Smooth muscle cell (in vitro differentiated cells): ENCODE data around the gene TNS1. TPM values are rescaled to one million over a fixed set of nuclear protein-coding genes. Genes with fewer than 3 reads are reported as not detected.

Experiments
- DNase-seq: peaks from one replicate; lab custom pipeline; 2025; ENCODE audit not compliant: unreplicated experiment; lab: John Stamatoyannopoulos, UW
- H2AFZ ChIP-seq: fragments of 200-600 bp; sonication (generic); 2 replicates; pipeline ENCODE4 v1.6.0; 2016; ENCODE audit warnings: antibody characterized with exemption, low read depth, mild to moderate bottlenecking
- H3F3A ChIP-seq: fragments of 200-600 bp; sonication (generic); 2 replicates; pipeline ENCODE4 v1.6.0; 2017; ENCODE audit warnings: antibody characterized with exemption, low read depth
- H3K27ac ChIP-seq: fragments of 200-600 bp; sonication (generic); 2 replicates; pipeline ENCODE4 v1.5.1; 2016; ENCODE audit warnings: low read depth, mild to moderate bottlenecking
- H3K27me3 ChIP-seq: fragments of 200-600 bp; sonication (generic); 2 replicates; pipeline ENCODE4 v1.6.1; 2016; ENCODE audit warnings: low read depth, mild to moderate bottlenecking
- H3K36me3 ChIP-seq: fragments of 200-600 bp; sonication (generic); 2 replicates; pipeline ENCODE4 v1.5.1; 2016; ENCODE audit warnings: low read depth
- H3K4me1 ChIP-seq: fragments of 200-600 bp; sonication (generic); 2 replicates; pipeline ENCODE4 v1.5.1; 2016; ENCODE audit warnings: low read depth
- H3K4me2 ChIP-seq: fragments of 200-600 bp; sonication (generic); 2 replicates; pipeline ENCODE4 v1.6.0; 2016; ENCODE audit warnings: mild to moderate bottlenecking
- H3K4me3 ChIP-seq: fragments of 200-600 bp; sonication (generic); 2 replicates; pipeline ENCODE4 v1.5.1; 2016; ENCODE audit warnings: mild to moderate bottlenecking
- H3K79me2 ChIP-seq: fragments of 200-600 bp; sonication (generic); 2 replicates; pipeline ENCODE4 v1.6.0; 2016; ENCODE audit warnings: low read depth, mild to moderate bottlenecking
- H3K9ac ChIP-seq: fragments of 200-600 bp; sonication (generic); 2 replicates; pipeline ENCODE4 v1.6.0; 2016; ENCODE audit warnings: low read depth
- H3K9me3 ChIP-seq: fragments of 200-600 bp; sonication (generic); replicated peaks from 2 replicates; pipeline ENCODE4 v1.5.1; 2016; ENCODE audit warnings: low read depth
- H4K20me1 ChIP-seq: fragments of 200-600 bp; sonication (generic); 2 replicates; pipeline ENCODE4 v1.6.0; 2016; ENCODE audit warnings: low read depth
- CTCF ChIP-seq: fragments of 200-600 bp; sonication (generic); IDR thresholded peaks from 2 replicates; pipeline ENCODE4 v1.5.1; 2017; ENCODE audit warnings: borderline replicate concordance, mild to moderate bottlenecking, antibody characterized with exemption; ENCODE audit not compliant: insufficient read depth, poor library complexity, severe bottlenecking
- WGBS: methylation state at CpG from one replicate; pipeline ENCODE4 v1.1.7; 2016; ENCODE audit warnings: low lambda C conversion rate; 5-methylcytosine and 5-hydroxymethylcytosine counted together
- polyA plus RNA-seq: library from polyadenylated mRNA; unstranded; fragments of >200 nt; fragmentation: Nextera tagmentation; extraction: Ambion mirVana; gene quantifications from 2 replicates; pipeline ENCODE4 v1.2.1, GENCODE V29; 2016
- total RNA-seq: library from RNA; depleted of rRNA; stranded (reverse); fragments of >200 nt; gene quantifications from 2 replicates; pipeline ENCODE4 v1.2.3, GENCODE V29; 2014

TNS1 gene
- total and polyA plus RNA-seq, 2 experiments from 2014 or later, result 52.3 to 61.5 TPM

GRCh38 chr2:218010984-218011652 is 8.3 kb upstream of the TNS1 start:
- peak overlapping the region; percentile 98 for H3K4me2 ChIP-seq
- no peak for TF ChIP-seq CTCF
- H3K27ac ChIP-seq, result no peak overlapping the region
- no peak for DNase-seq
- no peaks in the 10 kb centered on the region for H3K9me3 ChIP-seq
- no peaks in the 10 kb centered on the region for H4K20me1 ChIP-seq
- peak overlapping the region; percentile 84 for H2AFZ ChIP-seq
- H3F3A ChIP-seq, result peaks cover 18% of the 10 kb centered on the region
- H3K79me2 ChIP-seq, result peaks cover 13% of the 10 kb centered on the region
- 49% methylated on average over 10 of the region's 12 CpGs for WGBS
- H3K9ac ChIP-seq, result no peak overlapping the region
- H3K4me1 ChIP-seq, result peaks cover 36% of the 10 kb centered on the region
- peak overlapping the region; percentile 59 for H3K4me3 ChIP-seq
- no peaks in the 10 kb centered on the region for H3K27me3 ChIP-seq
- H3K36me3 ChIP-seq, result no peaks in the 10 kb centered on the region

- Histone ChIP-seq H3K79me2 (peaks cover 13% of the 10 kb centered on the region), H3K9me3 (no peaks in the 10 kb centered on the region), H3K4me3 (peak overlapping the region; percentile 59), H3K36me3 (no peaks in the 10 kb centered on the region), H3K4me1 (peaks cover 29% of the 10 kb centered on the region), H3F3A (peaks cover 26% of the 10 kb centered on the region), H3K27ac (no peak overlapping the region), H2AFZ (peak overlapping the region; percentile 84), H4K20me1 (no peaks in the 10 kb centered on the region), H3K4me2 (peak overlapping the region; percentile 98), H3K9ac (peak overlapping the region; percentile 10), H3K27me3 (no peaks in the 10 kb centered on the region)
- 3% methylated on average over 24 of the region's 72 CpGs for WGBS
- DNase-seq, result peak; percentile 44
- peak; percentile 54 for TF ChIP-seq CTCF
Observed at GRCh38 chr2:218010140-218010983, 7.6 kb upstream of the TNS1 start.

GRCh38 chr2:218009765-218010139 is 7.0 kb upstream of the TNS1 start:
- DNase-seq, result no peak
- Histone ChIP-seq H3K9ac (peak overlapping the region; percentile 12), H3K4me2 (peak overlapping the region; percentile 98), H3K36me3 (no peaks in the 10 kb centered on the region), H3K27ac (no peak overlapping the region), H3K79me2 (peaks cover 13% of the 10 kb centered on the region), H3K9me3 (no peaks in the 10 kb centered on the region), H2AFZ (no peak overlapping the region), H3F3A (peaks cover 30% of the 10 kb centered on the region), H3K27me3 (no peaks in the 10 kb centered on the region), H3K4me1 (peaks cover 28% of the 10 kb centered on the region), H4K20me1 (no peaks in the 10 kb centered on the region), H3K4me3 (peak overlapping the region; percentile 59)
- WGBS, result 7% methylated on average over 15 of the region's 20 CpGs
- TF ChIP-seq CTCF, result no peak
